Caco-2 (cell line): ENCODE measurements around the gene FOXJ3. TPM values are rescaled to one million over a fixed set of nuclear protein-coding genes. Genes with fewer than 3 reads are reported as not detected.

ENCODE experiments used
- BruUV-seq: library from RNA; stranded (reverse); fragments of 400-500 nt; replicated peaks from 2 replicates; lab custom pipeline; 2021; lab: Mats Ljungman, UMichigan
- CTCF ChIA-PET: fragments of 300-600 bp; sonication (Branson Sonifier 250); formaldehyde crosslinking; loops from one replicate; lab custom pipeline; 2022; ENCODE audit warnings: antibody characterized with exemption; lab: Charles Lee
- POLR2A ChIA-PET: fragments of 300-600 bp; sonication (Branson Sonifier 250); formaldehyde crosslinking; loops from one replicate; lab custom pipeline; 2022; ENCODE audit warnings: antibody characterized with exemption; lab: Charles Lee
- DNase-seq, 2 experiments: peaks; one replicate each; pipeline versions ENCODE4 v3.0.0 to v3.0.0-alpha.2; 2020 to 2022
- H3K27me3 ChIP-seq: replicated peaks from 2 replicates; pipeline ENCODE4 v1.6.0; 2011; ENCODE audit warnings: low read length; ENCODE audit not compliant: control insufficient read depth, insufficient read depth
- H3K36me3 ChIP-seq: 2 replicates; pipeline ENCODE4 v1.5.1; 2011; ENCODE audit warnings: low read length; ENCODE audit not compliant: control insufficient read depth, insufficient read depth
- H3K4me1 ChIP-seq: fragments of 250-450 bp; sonication (Bioruptor Pico); 2 replicates; pipeline ENCODE4 v1.5.1; 2020; ENCODE audit warnings: mild to moderate bottlenecking
- H3K4me3 ChIP-seq: 2 replicates; pipeline ENCODE4 v1.5.1; 2011; ENCODE audit warnings: low read depth, mild to moderate bottlenecking, control low read depth, low read length
- H3K9me3 ChIP-seq: fragments of 250-450 bp; sonication (Bioruptor Pico); 2 replicates; pipeline ENCODE4 v1.5.1; 2020; ENCODE audit warnings: mild to moderate bottlenecking, moderate library complexity
- H3K27ac Mint-ChIP-seq: one replicate; pipeline ENCODE4 v1.8.0; 2022; ENCODE audit warnings: mixed read lengths; ENCODE audit not compliant: unreplicated experiment
- H3K27me3 Mint-ChIP-seq: one replicate; pipeline ENCODE4 v1.8.0; 2022; ENCODE audit warnings: mixed read lengths; ENCODE audit not compliant: insufficient read depth, unreplicated experiment
- H3K36me3 Mint-ChIP-seq: one replicate; pipeline ENCODE4 v1.8.0; 2022; ENCODE audit warnings: mild to moderate bottlenecking, mixed read lengths; ENCODE audit not compliant: insufficient read depth, unreplicated experiment
- H3K4me1 Mint-ChIP-seq: one replicate; pipeline ENCODE4 v1.8.0; 2022; ENCODE audit warnings: low read depth, mixed read lengths; ENCODE audit not compliant: unreplicated experiment
- H3K4me3 Mint-ChIP-seq: one replicate; pipeline ENCODE4 v1.8.0; 2022; ENCODE audit warnings: mild to moderate bottlenecking, moderate library complexity, mixed read lengths; ENCODE audit not compliant: unreplicated experiment
- H3K9me3 Mint-ChIP-seq: one replicate; pipeline ENCODE4 v1.8.0; 2022; ENCODE audit warnings: mixed read lengths; ENCODE audit not compliant: unreplicated experiment
- CTCF ChIP-seq, 2 experiments: fragments of 200-600 bp in 1 of 2; IDR thresholded peaks; 1 replicate in 1 of 2; 2 replicates in 1 of 2; pipeline versions ENCODE4 v1.5.1 to v1.8.0; 2011 to 2022; ENCODE audit warnings: antibody characterized with exemption in 1 of 2, control low read depth in 1 of 2, inconsistent platforms in 1 of 2, low read depth in 1 of 2, low read length in 1 of 2, mild to moderate bottlenecking in 1 of 2, moderate library complexity in 1 of 2; ENCODE audit not compliant: insufficient read depth in 1 of 2, severe bottlenecking in 1 of 2, unreplicated experiment in 1 of 2
- intact Hi-C: fragments of 100-400 bp; cut with micrococcal nuclease; formaldehyde crosslinking; loops from one replicate; pipeline ENCODE4 v1.10.0; 2022; ENCODE audit not compliant: unreplicated experiment
- total RNA-seq: library from RNA; stranded (reverse); gene quantifications from 2 replicates; pipeline ENCODE4 v1.2.3, GENCODE V29; 2022

The FOXJ3 gene
- total RNA-seq, 1 experiment from 2014 or later, result 60.2 TPM

- no peaks in the 10 kb centered on the region for H3K36me3 Mint-ChIP-seq
- CTCF ChIA-PET, result no interaction called here
- no peaks in the 10 kb centered on the region for H3K36me3 ChIP-seq
- BruUV-seq, result no TSS peak
- H3K4me1 ChIP-seq, result peaks cover 52% of the 10 kb centered on the region
- peak overlapping the region; percentile 81 for H3K27ac Mint-ChIP-seq
- POLR2A ChIA-PET, result no interaction called here
- no peak for DNase-seq
- peaks cover 30% of the 10 kb centered on the region for H3K4me1 Mint-ChIP-seq
- no peaks in the 10 kb centered on the region for H3K9me3 ChIP-seq
- no peak overlapping the region for H3K4me3 Mint-ChIP-seq
- H3K27me3 ChIP-seq, result no peaks in the 10 kb centered on the region
- TF ChIP-seq CTCF (IDR thresholded peaks at IDR 0.05; ENCODE audit: insufficient read depth in 1 of 2, low read depth in 1 of 2, low read length in 1 of 2, severe bottlenecking in 1 of 2, unreplicated experiment in 1 of 2), result no peak
- H3K4me3 ChIP-seq, result no peak overlapping the region
- H3K27me3 Mint-ChIP-seq, result no peaks in the 10 kb centered on the region
- no peaks in the 10 kb centered on the region for H3K9me3 Mint-ChIP-seq
- intact Hi-C loops, result no loop called here
These were observed 8.0 kb upstream of the FOXJ3 start for GRCh38 chr1:42343049-42343448.

GRCh38 chr1:42340901-42341300 lies 5.9 kb upstream of the FOXJ3 start:
- ChIA-PET CTCF (no interaction called here), POLR2A (interaction anchor here (0.7 kb wide), 1 partner anchor 28 kb away, joined by 3 read pairs; no protein-coding TSS in a partner anchor)
- no peaks in the 10 kb centered on the region for H3K27me3 ChIP-seq
- H3K4me3 ChIP-seq, result no peak overlapping the region
- peaks cover 51% of the 10 kb centered on the region for H3K4me1 Mint-ChIP-seq
- H3K9me3 ChIP-seq, result no peaks in the 10 kb centered on the region
- no peak for TF ChIP-seq CTCF (IDR thresholded peaks at IDR 0.05; ENCODE audit: insufficient read depth in 1 of 2, low read depth in 1 of 2, low read length in 1 of 2, severe bottlenecking in 1 of 2, unreplicated experiment in 1 of 2)
- peaks cover 63% of the 10 kb centered on the region for H3K4me1 ChIP-seq
- intact Hi-C loops, result no loop called here
- DNase-seq, result no peak
- peak overlapping the region; percentile 81 for H3K27ac Mint-ChIP-seq
- no TSS peak for BruUV-seq
- peak overlapping the region; percentile 6 for H3K4me3 Mint-ChIP-seq
- no peaks in the 10 kb centered on the region for H3K36me3 ChIP-seq
- H3K36me3 Mint-ChIP-seq, result peaks cover 7% of the 10 kb centered on the region
- H3K27me3 Mint-ChIP-seq, result no peaks in the 10 kb centered on the region
- no peaks in the 10 kb centered on the region for H3K9me3 Mint-ChIP-seq

GRCh38 chr1:42340093-42340492 lies 5.1 kb upstream of the FOXJ3 start:
- no peak for TF ChIP-seq CTCF (IDR thresholded peaks at IDR 0.05; ENCODE audit: insufficient read depth in 1 of 2, low read depth in 1 of 2, low read length in 1 of 2, severe bottlenecking in 1 of 2, unreplicated experiment in 1 of 2)
- Mint-ChIP-seq H3K4me3 (peak overlapping the region; percentile 6), H3K36me3 (peaks cover 15% of the 10 kb centered on the region), H3K4me1 (peaks cover 51% of the 10 kb centered on the region), H3K9me3 (no peaks in the 10 kb centered on the region), H3K27ac (peak overlapping the region; percentile 81), H3K27me3 (no peaks in the 10 kb centered on the region)
- Histone ChIP-seq H3K9me3 (no peaks in the 10 kb centered on the region), H3K27me3 (no peaks in the 10 kb centered on the region), H3K4me3 (no peak overlapping the region), H3K36me3 (no peaks in the 10 kb centered on the region), H3K4me1 (peaks cover 63% of the 10 kb centered on the region)
- ChIA-PET CTCF (no interaction called here), POLR2A (interaction anchor here (0.5 to 0.6 kb wide), 3 partner anchors 117 to 729 kb away, joined by 3 to 4 read pairs (median 3); partner anchors contain the start of gene PPCS)
- DNase-seq, result peak; percentile 72 to 77
- BruUV-seq, result no TSS peak
- intact Hi-C loops, result no loop called here
